ENCODE measurements around the gene PEX11A.

PEX11A gene

GRCh38 chr15:89690276-89691218 is at the start of gene PEX11A, which contains the start of gene WDR93:
PEX11A (minus strand) TSS chr15:89690754; CDS start chr15:89690632, 122 bp downstream.
WDR93 (plus strand) TSS chr15:89690811; CDS start chr15:89701747, 10,936 bp downstream.
- no peaks in the 10 kb centered on the region for H3K9me3 Mint-ChIP-seq
- peak; percentile 95 for ATAC-seq
- DNase-seq = peak; percentile 82
- H3K4me3 Mint-ChIP-seq = peak within 1 kb of the TSS; percentile 84
- peaks cover under 1% of the 10 kb centered on the region for H3K36me3 Mint-ChIP-seq (ENCODE audit: low read depth)
- peaks cover 11% of the 10 kb centered on the region for H3K4me1 Mint-ChIP-seq
- peak within 1 kb of the TSS; percentile 36 for H3K27ac Mint-ChIP-seq
- peaks cover 2% of the 10 kb centered on the region for H3K27me3 Mint-ChIP-seq

DNA sequence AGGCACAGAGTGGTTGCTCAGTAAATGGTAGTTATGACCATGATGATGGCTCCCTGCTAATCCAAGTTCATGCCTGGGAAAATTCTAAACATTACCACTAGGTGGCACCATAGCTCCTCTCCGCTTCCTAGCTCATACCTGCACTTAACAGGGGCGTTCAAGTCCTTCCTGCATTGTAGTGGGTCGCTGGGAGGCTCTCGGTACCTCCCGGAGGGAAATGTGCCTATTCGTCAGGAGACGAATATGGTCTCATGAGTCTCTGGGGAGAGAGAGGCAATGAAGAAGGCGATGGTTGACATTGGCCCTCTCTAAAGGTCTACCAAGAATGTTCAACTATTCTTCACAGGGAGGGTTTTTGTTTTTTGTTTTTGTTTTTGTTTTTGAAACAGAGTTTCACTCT is 49.6 kb upstream of the PEX11A start:
- Mint-ChIP-seq H3K9me3 (no peaks in the 10 kb centered on the region), H3K4me1 (no peaks in the 10 kb centered on the region), H3K36me3 (ENCODE audit: low read depth) (no peaks in the 10 kb centered on the region), H3K27ac (no peak overlapping the region), H3K27me3 (peaks cover 1% of the 10 kb centered on the region), H3K4me3 (no peak overlapping the region)
- DNase-seq (peak; percentile 53), ATAC-seq (peak; percentile 85)

GRCh38 chr15:89735773-89736172 is 45.2 kb upstream of the PEX11A start:
- H3K9me3 Mint-ChIP-seq = no peaks in the 10 kb centered on the region
- ATAC-seq (no peak), DNase-seq (no peak)
- H3K36me3 Mint-ChIP-seq (ENCODE audit: low read depth) = no peaks in the 10 kb centered on the region
- H3K27ac Mint-ChIP-seq = no peak overlapping the region
- no peaks in the 10 kb centered on the region for H3K4me1 Mint-ChIP-seq
- peaks cover 8% of the 10 kb centered on the region for H3K27me3 Mint-ChIP-seq
- H3K4me3 Mint-ChIP-seq = no peak overlapping the region

DNA sequence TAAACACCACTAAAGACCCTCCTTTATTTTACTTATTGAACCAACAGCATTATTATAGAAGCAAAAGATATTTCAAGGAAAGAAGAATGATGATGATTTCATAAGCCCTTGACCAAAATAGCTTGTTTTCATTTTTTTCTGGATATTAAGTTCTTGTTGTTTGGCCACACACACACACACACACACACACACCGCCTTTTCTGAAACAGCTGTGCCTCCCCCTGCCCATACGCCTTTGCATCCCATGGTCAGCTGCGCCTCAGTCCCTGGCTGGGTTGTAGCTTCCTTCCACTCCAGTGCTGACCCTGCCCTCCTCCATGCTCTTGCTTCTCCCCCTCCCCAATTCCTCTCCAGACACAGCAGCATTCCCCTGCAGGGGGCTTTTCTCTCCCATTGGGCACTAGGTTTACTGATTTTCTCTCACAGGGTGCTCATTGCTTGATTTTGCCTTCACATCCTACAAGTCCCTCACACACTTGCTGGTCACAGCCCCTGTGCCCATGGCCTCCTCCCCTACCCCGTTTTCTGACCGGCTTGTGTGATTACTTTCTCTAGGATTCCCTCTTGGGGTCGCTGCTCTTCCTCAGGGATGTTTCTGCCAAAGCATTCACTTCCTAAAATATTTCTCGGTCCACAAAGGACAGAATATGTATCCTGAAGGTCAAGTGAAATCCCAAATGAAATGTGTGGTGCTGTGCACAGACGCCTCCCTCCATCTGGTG is 42.1 kb upstream of the PEX11A start:
- DNase-seq = no peak
- H3K36me3 Mint-ChIP-seq (ENCODE audit: low read depth) = no peaks in the 10 kb centered on the region
- no peak overlapping the region for H3K4me3 Mint-ChIP-seq
- no peaks in the 10 kb centered on the region for H3K9me3 Mint-ChIP-seq
- no peak overlapping the region for H3K27ac Mint-ChIP-seq
- ATAC-seq = no peak
- H3K27me3 Mint-ChIP-seq = peaks cover 9% of the 10 kb centered on the region
- no peaks in the 10 kb centered on the region for H3K4me1 Mint-ChIP-seq

GRCh38 chr15:89731275-89731674 is 40.7 kb upstream of the PEX11A start:
- Mint-ChIP-seq H3K4me1 (no peaks in the 10 kb centered on the region), H3K27ac (no peak overlapping the region), H3K4me3 (no peak overlapping the region), H3K36me3 (ENCODE audit: low read depth) (no peaks in the 10 kb centered on the region), H3K9me3 (no peaks in the 10 kb centered on the region), H3K27me3 (peaks cover 9% of the 10 kb centered on the region)
- ATAC-seq (no peak), DNase-seq (no peak)

DNA sequence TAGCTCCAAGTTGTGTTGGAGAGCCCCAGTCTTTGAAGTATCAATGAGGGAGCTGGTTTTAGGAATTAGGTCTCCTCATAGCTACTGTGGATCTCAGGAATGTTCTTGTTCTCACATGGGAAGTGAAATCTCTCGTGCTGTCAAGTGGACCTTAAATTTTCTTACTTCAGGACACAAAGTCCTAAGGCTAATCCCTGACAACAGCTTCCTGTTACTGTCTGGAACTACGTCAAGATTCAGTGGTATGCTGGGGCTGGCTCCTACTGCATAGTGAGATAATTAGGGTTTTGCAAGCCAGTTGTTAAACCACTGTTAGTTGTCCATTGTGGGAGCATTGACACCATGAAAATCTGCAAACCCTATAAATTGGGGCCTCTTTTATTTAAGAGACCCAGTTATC is 37.7 kb upstream of the PEX11A start:
- Mint-ChIP-seq H3K27me3 (peaks cover 6% of the 10 kb centered on the region), H3K4me1 (no peaks in the 10 kb centered on the region), H3K27ac (no peak overlapping the region), H3K9me3 (no peaks in the 10 kb centered on the region), H3K4me3 (no peak overlapping the region), H3K36me3 (ENCODE audit: low read depth) (no peaks in the 10 kb centered on the region)
- no peak for ATAC-seq
- no peak for DNase-seq

DNA sequence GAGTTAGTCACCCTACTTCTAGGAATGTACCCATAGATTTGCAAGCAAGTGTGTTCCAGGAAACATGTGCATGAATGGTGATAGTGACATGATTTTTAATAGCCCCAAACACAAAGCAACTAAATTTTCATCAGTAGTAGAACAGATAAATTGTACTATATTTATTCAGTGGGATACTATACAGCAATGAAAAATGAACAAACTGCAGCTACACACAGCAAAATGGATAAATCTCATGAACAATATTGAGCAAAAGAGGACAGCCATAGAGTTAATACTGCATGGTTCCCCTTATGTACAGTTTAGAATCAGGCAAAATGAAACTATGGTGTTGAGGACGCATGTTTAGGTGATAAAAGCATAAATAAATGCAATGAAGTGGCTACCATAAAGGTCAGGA is 34.5 kb upstream of the PEX11A start:
- ATAC-seq (no peak), DNase-seq (no peak)
- Mint-ChIP-seq H3K4me1 (no peaks in the 10 kb centered on the region), H3K36me3 (ENCODE audit: low read depth) (no peaks in the 10 kb centered on the region), H3K27me3 (peaks cover 18% of the 10 kb centered on the region), H3K4me3 (no peak overlapping the region), H3K9me3 (no peaks in the 10 kb centered on the region), H3K27ac (no peak overlapping the region)

DNA sequence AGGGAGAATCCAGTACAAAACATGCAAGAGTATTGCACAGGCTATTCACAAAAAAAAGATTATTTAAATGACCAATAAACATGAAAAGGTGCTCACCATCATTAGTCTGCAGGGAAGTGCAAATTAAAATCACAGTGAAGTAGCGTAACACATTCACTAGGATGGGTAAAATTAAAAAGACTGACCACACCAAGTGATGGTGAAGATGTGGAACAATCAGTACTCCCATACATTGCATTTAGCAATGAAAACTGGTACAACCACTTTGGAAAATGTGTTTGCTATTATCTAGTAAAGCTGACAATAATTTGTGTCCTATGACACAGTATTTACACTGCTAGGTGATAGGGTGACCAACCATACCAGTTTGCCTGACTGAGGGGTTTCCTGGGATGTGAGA is 34.1 kb upstream of the PEX11A start:
- H3K4me1 Mint-ChIP-seq = no peaks in the 10 kb centered on the region
- H3K36me3 Mint-ChIP-seq (ENCODE audit: low read depth) = no peaks in the 10 kb centered on the region
- DNase-seq = no peak
- H3K4me3 Mint-ChIP-seq = no peak overlapping the region
- no peaks in the 10 kb centered on the region for H3K9me3 Mint-ChIP-seq
- ATAC-seq = no peak
- H3K27me3 Mint-ChIP-seq = peaks cover 18% of the 10 kb centered on the region
- no peak overlapping the region for H3K27ac Mint-ChIP-seq

DNA sequence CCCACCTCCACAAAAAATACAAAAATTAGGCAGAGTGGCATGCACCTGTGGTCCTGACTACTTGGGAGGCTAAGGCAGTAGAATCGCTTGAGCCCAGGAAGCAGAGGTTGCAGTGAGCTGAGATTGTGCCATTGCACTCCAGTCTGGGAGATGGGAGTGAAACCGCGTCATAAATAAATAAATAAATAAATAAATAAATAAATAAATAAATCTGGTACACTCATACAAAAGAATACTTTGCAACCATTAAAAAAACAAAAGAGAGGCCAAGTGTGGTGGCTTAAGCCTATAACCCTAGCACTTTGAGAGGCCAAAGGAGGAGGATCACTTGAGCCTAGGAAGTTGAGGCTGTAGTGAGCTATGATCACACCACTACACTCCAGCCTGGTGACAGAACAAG is 32.5 kb upstream of the PEX11A start:
- Mint-ChIP-seq H3K4me1 (no peaks in the 10 kb centered on the region), H3K9me3 (no peaks in the 10 kb centered on the region), H3K27ac (no peak overlapping the region), H3K4me3 (no peak overlapping the region), H3K36me3 (ENCODE audit: low read depth) (no peaks in the 10 kb centered on the region), H3K27me3 (peaks cover 19% of the 10 kb centered on the region)
- DNase-seq (no peak), ATAC-seq (no peak)

- no peaks in the 10 kb centered on the region for H3K36me3 Mint-ChIP-seq (ENCODE audit: low read depth)
- H3K27me3 Mint-ChIP-seq = peaks cover 3% of the 10 kb centered on the region
- DNase-seq (no peak), ATAC-seq (no peak)
- H3K9me3 Mint-ChIP-seq = no peaks in the 10 kb centered on the region
- no peak overlapping the region for H3K27ac Mint-ChIP-seq
- no peak overlapping the region for H3K4me3 Mint-ChIP-seq
- no peaks in the 10 kb centered on the region for H3K4me1 Mint-ChIP-seq
These were observed 24.2 kb upstream of the PEX11A start for GRCh38 chr15:89714775-89715174.

DNA sequence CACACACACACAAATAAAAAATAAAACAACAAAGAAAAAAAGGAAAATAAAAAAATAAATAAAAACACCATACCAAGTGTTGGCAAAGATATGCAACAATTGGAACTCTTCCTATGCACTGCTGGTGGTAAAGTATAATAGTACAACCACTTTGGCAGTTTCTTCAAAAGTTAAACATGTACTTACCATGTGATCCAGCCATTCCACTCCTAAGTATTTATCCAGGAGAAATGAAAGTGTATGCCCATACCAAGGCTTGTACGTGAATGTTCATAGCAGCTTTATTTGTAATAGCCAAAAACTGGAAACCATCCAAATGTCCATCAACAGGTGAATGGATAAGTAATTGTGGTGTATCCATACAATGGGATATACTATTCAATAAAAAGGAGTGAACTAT is 17.0 kb upstream of the PEX11A start:
- DNase-seq = no peak
- Mint-ChIP-seq H3K27me3 (peaks cover 12% of the 10 kb centered on the region), H3K36me3 (ENCODE audit: low read depth) (no peaks in the 10 kb centered on the region), H3K4me1 (no peaks in the 10 kb centered on the region), H3K27ac (no peak overlapping the region), H3K4me3 (no peak overlapping the region), H3K9me3 (no peaks in the 10 kb centered on the region)
- ATAC-seq = no peak

- Mint-ChIP-seq H3K36me3 (ENCODE audit: low read depth) (no peaks in the 10 kb centered on the region), H3K4me3 (no peak overlapping the region), H3K27ac (no peak overlapping the region), H3K4me1 (no peaks in the 10 kb centered on the region), H3K9me3 (no peaks in the 10 kb centered on the region), H3K27me3 (peaks cover 20% of the 10 kb centered on the region)
- ATAC-seq = no peak
- no peak for DNase-seq
These were observed 13.9 kb upstream of the PEX11A start for GRCh38 chr15:89704411-89704810.

DNA sequence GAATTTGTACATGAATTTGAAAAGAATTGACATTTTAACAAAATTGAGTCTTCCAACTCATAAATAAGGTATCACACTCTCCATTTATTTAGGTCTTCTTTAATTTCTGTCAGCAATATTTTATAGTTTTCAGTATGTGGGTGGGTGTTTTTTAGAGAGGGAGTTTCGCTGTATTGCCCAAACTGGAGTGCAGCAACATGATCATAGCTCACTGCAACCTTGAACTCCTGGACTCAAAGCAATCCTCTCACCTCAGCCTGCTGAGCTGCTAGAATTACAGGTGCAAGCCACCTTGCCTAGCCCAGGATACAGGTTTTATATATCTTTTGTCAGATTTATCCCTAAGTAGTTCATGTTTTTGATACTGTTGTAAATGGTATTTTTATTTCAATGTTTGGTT is 4.6 kb upstream of the PEX11A start:
- Mint-ChIP-seq H3K4me3 (no peak overlapping the region), H3K27ac (no peak overlapping the region), H3K27me3 (peaks cover 11% of the 10 kb centered on the region), H3K4me1 (peaks cover 7% of the 10 kb centered on the region), H3K9me3 (no peaks in the 10 kb centered on the region), H3K36me3 (ENCODE audit: low read depth) (no peaks in the 10 kb centered on the region)
- DNase-seq (no peak), ATAC-seq (no peak)

DNA sequence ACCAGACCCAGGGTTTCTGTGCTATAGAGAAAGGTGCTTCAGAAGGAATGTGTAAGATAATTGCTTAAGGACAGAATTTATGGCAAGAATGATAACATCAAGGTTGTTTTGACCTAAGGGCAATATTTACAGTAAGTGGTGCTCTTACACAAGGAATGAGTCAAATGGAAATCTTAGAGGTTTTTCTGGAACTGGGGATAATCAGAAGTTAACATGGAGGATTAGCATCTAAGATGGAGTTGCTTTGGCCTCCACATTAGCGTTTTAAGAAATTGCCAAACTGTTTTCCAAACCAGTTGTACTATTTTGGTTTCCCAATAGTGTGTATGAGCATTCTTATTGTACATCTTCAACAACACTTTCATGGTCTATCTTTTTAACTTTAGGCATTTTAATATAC is 3.1 kb upstream of the PEX11A start:
- peaks cover 11% of the 10 kb centered on the region for H3K4me1 Mint-ChIP-seq
- H3K4me3 Mint-ChIP-seq = no peak overlapping the region
- H3K27ac Mint-ChIP-seq = no peak overlapping the region
- no peak for DNase-seq
- H3K27me3 Mint-ChIP-seq = peaks cover 5% of the 10 kb centered on the region
- H3K36me3 Mint-ChIP-seq (ENCODE audit: low read depth) = no peaks in the 10 kb centered on the region
- no peaks in the 10 kb centered on the region for H3K9me3 Mint-ChIP-seq
- ATAC-seq = no peak

- Mint-ChIP-seq H3K9me3 (no peaks in the 10 kb centered on the region), H3K4me1 (peaks cover 11% of the 10 kb centered on the region), H3K4me3 (no peak overlapping the region), H3K36me3 (ENCODE audit: low read depth) (no peaks in the 10 kb centered on the region), H3K27ac (no peak overlapping the region), H3K27me3 (peaks cover 5% of the 10 kb centered on the region)
- no peak for ATAC-seq
- no peak for DNase-seq
These were observed 2.5 kb upstream of the PEX11A start for GRCh38 chr15:89693091-89693490.
